ENCODE measurements around the gene JAML. TPM values are rescaled to one million over a fixed set of nuclear protein-coding genes. Genes with fewer than 3 reads are reported as not detected.
A peak's percentile ranks its signal among the peaks of the same experiment; 100 is the strongest.

The JAML gene
- total RNA-seq, 1 donor from 2014 or later, result 0.09 TPM

DNA sequence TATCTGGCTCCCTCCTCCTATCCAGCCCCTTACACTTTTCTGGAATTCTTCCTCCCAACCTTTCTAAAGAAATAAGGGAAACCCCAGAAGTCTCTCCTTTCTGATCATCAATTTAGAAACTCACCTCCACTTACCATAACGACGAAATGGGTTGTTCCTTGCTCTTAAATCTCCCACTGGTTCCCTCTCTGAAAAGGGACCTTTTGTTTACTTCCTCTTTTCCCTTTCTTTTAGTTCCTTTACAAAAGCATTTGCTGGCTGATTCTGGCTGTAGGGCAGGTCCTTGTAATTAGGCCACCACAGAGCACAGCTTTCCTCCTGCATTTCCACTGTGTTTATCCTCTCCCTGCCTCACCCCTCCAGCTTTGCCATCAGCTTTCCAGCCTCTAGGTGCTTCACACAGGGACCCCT, 12.0 kb downstream of the JAML start:
- H3K9me3 Mint-ChIP-seq, result no peaks in the 10 kb centered on the region
- Histone ChIP-seq H3K9ac (no peak overlapping the region), H3K4me1 (peaks cover 47% of the 10 kb centered on the region), H2AFZ (replicated peaks) (no peak overlapping the region), H3K27me3 (no peaks in the 10 kb centered on the region), H4K20me1 (ENCODE audit: low read depth) (no peaks in the 10 kb centered on the region), H3K27ac (peak overlapping the region; percentile 63), H3K36me3 (no peaks in the 10 kb centered on the region), H3K4me3 (no peak overlapping the region), H3K79me2 (ENCODE audit: low read depth) (no peaks in the 10 kb centered on the region), H3K9me3 (ENCODE audit: low read depth) (no peaks in the 10 kb centered on the region), H3K4me2 (peak overlapping the region; percentile 59), H3F3A (ENCODE audit: low read depth) (peaks cover 45% of the 10 kb centered on the region)
- peaks cover 26% of the 10 kb centered on the region for H3K4me1 Mint-ChIP-seq
- DNase-seq (ENCODE audit: low spot score), result peak; percentile 45
- H3K4me3 Mint-ChIP-seq, result no peak overlapping the region
- H3K27me3 Mint-ChIP-seq (ENCODE audit: insufficient read depth, low read depth), result peaks cover 10% of the 10 kb centered on the region
- TF ChIP-seq EZH2phosphoT487 (IDR thresholded peaks at IDR 0.05), result no peak
- TF ChIP-seq EZH2 (IDR thresholded peaks at IDR 0.05), result no peak
- TF ChIP-seq, protein P1, sequence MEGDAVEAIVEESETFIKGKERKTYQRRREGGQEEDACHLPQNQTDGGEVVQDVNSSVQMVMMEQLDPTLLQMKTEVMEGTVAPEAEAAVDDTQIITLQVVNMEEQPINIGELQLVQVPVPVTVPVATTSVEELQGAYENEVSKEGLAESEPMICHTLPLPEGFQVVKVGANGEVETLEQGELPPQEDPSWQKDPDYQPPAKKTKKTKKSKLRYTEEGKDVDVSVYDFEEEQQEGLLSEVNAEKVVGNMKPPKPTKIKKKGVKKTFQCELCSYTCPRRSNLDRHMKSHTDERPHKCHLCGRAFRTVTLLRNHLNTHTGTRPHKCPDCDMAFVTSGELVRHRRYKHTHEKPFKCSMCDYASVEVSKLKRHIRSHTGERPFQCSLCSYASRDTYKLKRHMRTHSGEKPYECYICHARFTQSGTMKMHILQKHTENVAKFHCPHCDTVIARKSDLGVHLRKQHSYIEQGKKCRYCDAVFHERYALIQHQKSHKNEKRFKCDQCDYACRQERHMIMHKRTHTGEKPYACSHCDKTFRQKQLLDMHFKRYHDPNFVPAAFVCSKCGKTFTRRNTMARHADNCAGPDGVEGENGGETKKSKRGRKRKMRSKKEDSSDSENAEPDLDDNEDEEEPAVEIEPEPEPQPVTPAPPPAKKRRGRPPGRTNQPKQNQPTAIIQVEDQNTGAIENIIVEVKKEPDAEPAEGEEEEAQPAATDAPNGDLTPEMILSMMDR (IDR thresholded peaks at IDR 0.05), result no peak
- no peaks in the 10 kb centered on the region for H3K36me3 Mint-ChIP-seq
- H3K27ac Mint-ChIP-seq, result no peak overlapping the region

DNA sequence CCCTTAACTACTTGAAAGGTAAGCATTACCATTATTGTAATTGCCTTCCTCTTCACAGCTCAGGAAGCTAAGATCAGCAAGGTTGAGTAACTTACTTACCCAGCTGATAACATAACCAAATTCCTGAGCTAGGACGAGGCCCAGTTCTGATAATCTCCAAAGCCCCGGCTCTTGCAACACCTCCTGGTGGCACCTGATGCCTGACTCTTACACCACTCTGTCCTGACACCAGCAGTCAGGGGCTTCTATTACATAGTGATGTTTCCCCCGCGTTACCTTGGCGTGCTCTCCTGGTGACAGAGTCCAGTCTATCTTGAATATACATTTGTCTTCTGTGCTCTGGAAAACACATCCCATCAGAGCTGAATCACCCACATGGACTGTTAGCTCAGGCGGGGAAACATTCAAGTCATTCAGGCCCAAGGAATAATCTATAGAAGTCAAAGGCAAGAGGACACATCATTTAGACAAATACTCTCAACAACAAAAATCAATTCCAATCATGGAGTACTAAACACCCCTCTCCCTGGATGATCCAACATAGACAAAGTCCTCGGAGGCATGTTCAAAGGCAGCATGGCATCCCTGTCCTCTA, 12.6 kb downstream of the JAML start:
- peak overlapping the region; percentile 59 for H3K4me2 ChIP-seq
- peaks cover 45% of the 10 kb centered on the region for H3F3A ChIP-seq (ENCODE audit: low read depth)
- TF ChIP-seq EZH2phosphoT487 (IDR thresholded peaks at IDR 0.05), result no peak
- TF ChIP-seq, protein P1 (IDR thresholded peaks at IDR 0.05), result no peak
- no peak for TF ChIP-seq EZH2 (IDR thresholded peaks at IDR 0.05)
- H3K27ac ChIP-seq, result no peak overlapping the region
- no peak overlapping the region for H3K4me3 ChIP-seq
- H2AFZ ChIP-seq (replicated peaks), result no peak overlapping the region
- peaks cover 10% of the 10 kb centered on the region for H3K27me3 Mint-ChIP-seq (ENCODE audit: insufficient read depth, low read depth)
- no peaks in the 10 kb centered on the region for H3K27me3 ChIP-seq
- no peaks in the 10 kb centered on the region for H3K9me3 Mint-ChIP-seq
- no peaks in the 10 kb centered on the region for H3K79me2 ChIP-seq (ENCODE audit: low read depth)
- no peaks in the 10 kb centered on the region for H3K36me3 ChIP-seq
- H3K9ac ChIP-seq, result no peak overlapping the region
- H3K4me1 Mint-ChIP-seq, result peaks cover 26% of the 10 kb centered on the region
- no peak overlapping the region for H3K4me3 Mint-ChIP-seq
- peak; percentile 17 for DNase-seq (ENCODE audit: low spot score)
- H3K4me1 ChIP-seq, result peaks cover 47% of the 10 kb centered on the region
- H3K9me3 ChIP-seq (ENCODE audit: low read depth), result no peaks in the 10 kb centered on the region
- no peaks in the 10 kb centered on the region for H3K36me3 Mint-ChIP-seq
- no peak overlapping the region for H3K27ac Mint-ChIP-seq
- no peaks in the 10 kb centered on the region for H4K20me1 ChIP-seq (ENCODE audit: low read depth)

DNA sequence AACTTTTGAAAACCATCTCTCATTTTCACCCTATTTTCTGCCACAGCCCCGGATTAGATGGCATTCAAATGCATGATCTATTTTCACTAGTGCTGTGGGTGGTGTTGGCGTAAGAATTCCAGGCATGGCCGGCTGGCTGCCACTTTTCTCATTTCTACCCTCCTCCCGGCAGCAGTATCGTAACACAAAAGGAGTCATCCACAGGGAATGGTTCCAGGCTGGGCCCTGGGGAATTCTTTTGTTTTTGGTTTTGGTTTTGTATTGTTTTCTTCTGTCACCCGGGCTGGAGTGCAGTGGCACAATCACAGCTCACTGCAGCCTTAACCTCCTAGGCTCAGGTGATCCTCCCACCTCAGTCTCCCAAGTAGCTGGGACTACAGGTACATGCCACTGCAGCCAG, 13.8 kb downstream of the JAML start:
- Mint-ChIP-seq H3K36me3 (no peaks in the 10 kb centered on the region), H3K9me3 (no peaks in the 10 kb centered on the region), H3K27ac (no peak overlapping the region), H3K4me3 (no peak overlapping the region), H3K27me3 (ENCODE audit: insufficient read depth, low read depth) (peaks cover 10% of the 10 kb centered on the region), H3K4me1 (peaks cover 26% of the 10 kb centered on the region)
- no peak overlapping the region for H3K9ac ChIP-seq
- H3K36me3 ChIP-seq, result no peaks in the 10 kb centered on the region
- no peak overlapping the region for H3K4me3 ChIP-seq
- TF ChIP-seq, protein P1 (IDR thresholded peaks at IDR 0.05), result no peak
- TF ChIP-seq EZH2phosphoT487 (IDR thresholded peaks at IDR 0.05) (peak; percentile 34), EZH2 (IDR thresholded peaks at IDR 0.05) (peak; percentile 37)
- peaks cover 45% of the 10 kb centered on the region for H3F3A ChIP-seq (ENCODE audit: low read depth)
- peak overlapping the region; percentile 59 for H3K4me2 ChIP-seq
- H3K9me3 ChIP-seq (ENCODE audit: low read depth), result no peaks in the 10 kb centered on the region
- H3K4me1 ChIP-seq, result peaks cover 51% of the 10 kb centered on the region
- H3K79me2 ChIP-seq (ENCODE audit: low read depth), result no peaks in the 10 kb centered on the region
- no peaks in the 10 kb centered on the region for H4K20me1 ChIP-seq (ENCODE audit: low read depth)
- H3K27ac ChIP-seq, result no peak overlapping the region
- no peak overlapping the region for H2AFZ ChIP-seq (replicated peaks)
- peak; percentile 82 for DNase-seq (ENCODE audit: low spot score)
- no peaks in the 10 kb centered on the region for H3K27me3 ChIP-seq
